Measurements from ENCODE around the gene UBE2G1.

The UBE2G1 gene

GRCh38 chr17:4314179-4314578, 52.3 kb downstream of the UBE2G1 start:
- Histone ChIP-seq H3K27ac (ENCODE audit: low read depth, low read length) (no peak overlapping the region), H3K27me3 (ENCODE audit: low read length) (no peaks in the 10 kb centered on the region), H3K4me2 (ENCODE audit: low read depth, low read length, poor library complexity, severe bottlenecking) (peak overlapping the region; percentile 14), H3K9ac (ENCODE audit: low read length) (no peak overlapping the region), H2AFZ (ENCODE audit: low read depth, low read length, severe bottlenecking) (no peak overlapping the region), H3K9me3 (ENCODE audit: insufficient read depth, low read length) (no peaks in the 10 kb centered on the region), H3K36me3 (ENCODE audit: low read length) (no peaks in the 10 kb centered on the region), H3F3A (ENCODE audit: insufficient read depth) (peaks cover 27% of the 10 kb centered on the region; the same call in 1 of the 2 replicates), H3K9me2 (replicated peaks; ENCODE audit: insufficient read depth, low read length) (no peaks in the 10 kb centered on the region), H4K20me1 (ENCODE audit: low read depth, low read length) (peaks cover 33% of the 10 kb centered on the region), H3K79me2 (ENCODE audit: insufficient read depth, low read length) (peaks cover 99% of the 10 kb centered on the region), H3K4me3 (ENCODE audit: insufficient read depth, low read length, poor library complexity, severe bottlenecking) (no peak overlapping the region)
- TF ChIP-seq, protein P1, sequence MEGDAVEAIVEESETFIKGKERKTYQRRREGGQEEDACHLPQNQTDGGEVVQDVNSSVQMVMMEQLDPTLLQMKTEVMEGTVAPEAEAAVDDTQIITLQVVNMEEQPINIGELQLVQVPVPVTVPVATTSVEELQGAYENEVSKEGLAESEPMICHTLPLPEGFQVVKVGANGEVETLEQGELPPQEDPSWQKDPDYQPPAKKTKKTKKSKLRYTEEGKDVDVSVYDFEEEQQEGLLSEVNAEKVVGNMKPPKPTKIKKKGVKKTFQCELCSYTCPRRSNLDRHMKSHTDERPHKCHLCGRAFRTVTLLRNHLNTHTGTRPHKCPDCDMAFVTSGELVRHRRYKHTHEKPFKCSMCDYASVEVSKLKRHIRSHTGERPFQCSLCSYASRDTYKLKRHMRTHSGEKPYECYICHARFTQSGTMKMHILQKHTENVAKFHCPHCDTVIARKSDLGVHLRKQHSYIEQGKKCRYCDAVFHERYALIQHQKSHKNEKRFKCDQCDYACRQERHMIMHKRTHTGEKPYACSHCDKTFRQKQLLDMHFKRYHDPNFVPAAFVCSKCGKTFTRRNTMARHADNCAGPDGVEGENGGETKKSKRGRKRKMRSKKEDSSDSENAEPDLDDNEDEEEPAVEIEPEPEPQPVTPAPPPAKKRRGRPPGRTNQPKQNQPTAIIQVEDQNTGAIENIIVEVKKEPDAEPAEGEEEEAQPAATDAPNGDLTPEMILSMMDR (IDR thresholded peaks at IDR 0.05; ENCODE audit: insufficient read depth, low read length, poor library complexity, severe bottlenecking): no peak
- no peak for TF ChIP-seq EZH2phosphoT487 (conservative IDR thresholded peaks at IDR 0.05; ENCODE audit: low read length)

- no peaks in the 10 kb centered on the region for H3K9me3 ChIP-seq (ENCODE audit: insufficient read depth, low read length)
- H3K27ac ChIP-seq (ENCODE audit: low read depth, low read length): no peak overlapping the region
- H4K20me1 ChIP-seq (ENCODE audit: low read depth, low read length): peaks cover 34% of the 10 kb centered on the region
- H3K79me2 ChIP-seq (ENCODE audit: insufficient read depth, low read length): peaks cover 99% of the 10 kb centered on the region
- H3F3A ChIP-seq (ENCODE audit: insufficient read depth): peaks cover 27% of the 10 kb centered on the region; the same call in 1 of the 2 replicates
- no peak overlapping the region for H3K9ac ChIP-seq (ENCODE audit: low read length)
- H2AFZ ChIP-seq (ENCODE audit: low read depth, low read length, severe bottlenecking): no peak overlapping the region
- H3K4me2 ChIP-seq (ENCODE audit: low read depth, low read length, poor library complexity, severe bottlenecking): peak overlapping the region; percentile 14
- TF ChIP-seq EZH2phosphoT487 (conservative IDR thresholded peaks at IDR 0.05; ENCODE audit: low read length): no peak
- TF ChIP-seq, protein P1 (IDR thresholded peaks at IDR 0.05; ENCODE audit: insufficient read depth, low read length, poor library complexity, severe bottlenecking): no peak
- H3K27me3 ChIP-seq (ENCODE audit: low read length): no peaks in the 10 kb centered on the region
- no peak overlapping the region for H3K4me3 ChIP-seq (ENCODE audit: insufficient read depth, low read length, poor library complexity, severe bottlenecking)
- H3K9me2 ChIP-seq (replicated peaks; ENCODE audit: insufficient read depth, low read length): no peaks in the 10 kb centered on the region
- H3K36me3 ChIP-seq (ENCODE audit: low read length): no peaks in the 10 kb centered on the region
These were observed 53.0 kb downstream of the UBE2G1 start for GRCh38 chr17:4313221-4314114.

DNA sequence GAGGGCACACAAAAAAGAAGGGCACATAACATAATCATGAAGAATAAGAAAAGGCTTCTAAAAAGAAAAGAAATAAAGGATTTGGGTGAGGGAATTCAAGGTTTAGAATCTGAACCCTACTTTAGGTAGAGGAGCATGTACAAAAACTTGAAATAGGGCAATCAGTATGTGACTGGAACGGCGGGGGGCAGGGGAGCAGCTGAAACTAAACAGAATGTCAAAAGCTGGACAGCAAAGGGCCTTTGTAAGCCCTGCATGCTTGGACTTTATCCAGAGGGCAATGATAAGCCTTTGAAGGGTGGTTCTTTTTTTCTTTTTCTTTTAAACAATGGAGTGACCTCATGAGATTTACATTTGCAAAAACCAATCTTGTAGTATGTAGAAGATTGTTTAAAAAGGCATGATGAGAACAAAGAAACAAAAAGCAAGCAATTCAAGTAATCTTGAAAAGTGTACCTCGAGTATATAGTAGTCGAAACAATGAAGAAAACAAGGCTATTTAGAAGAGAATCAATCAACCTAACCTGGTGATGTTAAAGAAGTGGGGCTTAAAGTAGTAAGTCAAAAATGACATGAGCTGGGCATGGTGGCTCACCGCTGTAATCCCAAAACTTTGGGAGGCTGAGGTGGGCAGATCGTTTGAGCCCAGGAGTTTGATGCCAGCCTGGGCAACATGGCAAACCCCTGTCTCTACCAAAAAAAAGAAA, 56.0 kb downstream of the UBE2G1 start:
- H3K27ac ChIP-seq (ENCODE audit: low read depth, low read length): no peak overlapping the region
- H4K20me1 ChIP-seq (ENCODE audit: low read depth, low read length): peaks cover 27% of the 10 kb centered on the region
- no peaks in the 10 kb centered on the region for H3K9me3 ChIP-seq (ENCODE audit: insufficient read depth, low read length)
- peaks cover 97% of the 10 kb centered on the region for H3K79me2 ChIP-seq (ENCODE audit: insufficient read depth, low read length)
- 0 out of 2 replicates have a peak, but pooled peaks cover 3% of the 10 kb centered on the region for H3K36me3 ChIP-seq (ENCODE audit: low read length)
- peaks cover 20% of the 10 kb centered on the region; the same call in 1 of the 2 replicates for H3F3A ChIP-seq (ENCODE audit: insufficient read depth)
- no peaks in the 10 kb centered on the region for H3K27me3 ChIP-seq (ENCODE audit: low read length)
- H3K9ac ChIP-seq (ENCODE audit: low read length): no peak overlapping the region
- no peak overlapping the region for H3K4me2 ChIP-seq (ENCODE audit: low read depth, low read length, poor library complexity, severe bottlenecking)
- TF ChIP-seq, protein P1 (IDR thresholded peaks at IDR 0.05; ENCODE audit: insufficient read depth, low read length, poor library complexity, severe bottlenecking): no peak
- no peak overlapping the region for H3K4me3 ChIP-seq (ENCODE audit: insufficient read depth, low read length, poor library complexity, severe bottlenecking)
- no peaks in the 10 kb centered on the region for H3K9me2 ChIP-seq (replicated peaks; ENCODE audit: insufficient read depth, low read length)
- H2AFZ ChIP-seq (ENCODE audit: low read depth, low read length, severe bottlenecking): no peak overlapping the region

All from SU-DHL-6 (cell line).